ENCODE results near the gene SSTR3. TPM values are rescaled to one million over a fixed set of nuclear protein-coding genes. Genes with fewer than 3 reads are reported as not detected.

The SSTR3 gene
- total and polyA plus RNA-seq, 2 of the 13 experiments (the other 11 are each of a cell fraction or from before 2014, with no cell fraction given) = 0.08 to 0.64 TPM

- no peak for TF ChIP-seq AHDC1 (CRISPR knock-in tag; IDR thresholded peaks at IDR 0.05; ENCODE audit: borderline replicate concordance)
- TF ChIP-seq, protein P1, sequence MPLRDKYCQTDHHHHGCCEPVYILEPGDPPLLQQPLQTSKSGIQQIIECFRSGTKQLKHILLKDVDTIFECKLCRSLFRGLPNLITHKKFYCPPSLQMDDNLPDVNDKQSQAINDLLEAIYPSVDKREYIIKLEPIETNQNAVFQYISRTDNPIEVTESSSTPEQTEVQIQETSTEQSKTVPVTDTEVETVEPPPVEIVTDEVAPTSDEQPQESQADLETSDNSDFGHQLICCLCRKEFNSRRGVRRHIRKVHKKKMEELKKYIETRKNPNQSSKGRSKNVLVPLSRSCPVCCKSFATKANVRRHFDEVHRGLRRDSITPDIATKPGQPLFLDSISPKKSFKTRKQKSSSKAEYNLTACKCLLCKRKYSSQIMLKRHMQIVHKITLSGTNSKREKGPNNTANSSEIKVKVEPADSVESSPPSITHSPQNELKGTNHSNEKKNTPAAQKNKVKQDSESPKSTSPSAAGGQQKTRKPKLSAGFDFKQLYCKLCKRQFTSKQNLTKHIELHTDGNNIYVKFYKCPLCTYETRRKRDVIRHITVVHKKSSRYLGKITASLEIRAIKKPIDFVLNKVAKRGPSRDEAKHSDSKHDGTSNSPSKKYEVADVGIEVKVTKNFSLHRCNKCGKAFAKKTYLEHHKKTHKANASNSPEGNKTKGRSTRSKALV (CRISPR knock-in tag; IDR thresholded peaks at IDR 0.05) = no peak
- TF ChIP-seq, protein P2, sequence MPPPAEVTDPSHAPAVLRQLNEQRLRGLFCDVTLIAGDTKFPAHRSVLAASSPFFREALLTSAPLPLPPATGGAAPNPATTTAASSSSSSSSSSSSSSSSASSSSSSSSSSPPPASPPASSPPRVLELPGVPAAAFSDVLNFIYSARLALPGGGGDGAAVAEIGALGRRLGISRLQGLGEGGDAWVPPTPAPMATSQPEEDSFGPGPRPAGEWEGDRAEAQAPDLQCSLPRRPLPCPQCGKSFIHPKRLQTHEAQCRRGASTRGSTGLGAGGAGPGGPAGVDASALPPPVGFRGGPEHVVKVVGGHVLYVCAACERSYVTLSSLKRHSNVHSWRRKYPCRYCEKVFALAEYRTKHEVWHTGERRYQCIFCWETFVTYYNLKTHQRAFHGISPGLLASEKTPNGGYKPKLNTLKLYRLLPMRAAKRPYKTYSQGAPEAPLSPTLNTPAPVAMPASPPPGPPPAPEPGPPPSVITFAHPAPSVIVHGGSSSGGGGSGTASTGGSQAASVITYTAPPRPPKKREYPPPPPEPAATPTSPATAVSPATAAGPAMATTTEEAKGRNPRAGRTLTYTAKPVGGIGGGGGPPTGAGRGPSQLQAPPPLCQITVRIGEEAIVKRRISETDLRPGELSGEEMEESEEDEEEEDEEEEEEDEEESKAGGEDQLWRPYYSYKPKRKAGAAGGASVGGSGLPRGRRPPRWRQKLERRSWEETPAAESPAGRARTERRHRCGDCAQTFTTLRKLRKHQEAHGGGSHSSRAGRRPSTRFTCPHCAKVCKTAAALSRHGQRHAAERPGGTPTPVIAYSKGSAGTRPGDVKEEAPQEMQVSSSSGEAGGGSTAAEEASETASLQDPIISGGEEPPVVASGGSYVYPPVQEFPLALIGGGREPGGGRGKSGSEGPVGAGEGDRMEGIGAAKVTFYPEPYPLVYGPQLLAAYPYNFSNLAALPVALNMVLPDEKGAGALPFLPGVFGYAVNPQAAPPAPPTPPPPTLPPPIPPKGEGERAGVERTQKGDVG (CRISPR knock-in tag; IDR thresholded peaks at IDR 0.05; ENCODE audit: borderline replicate concordance) = no peak
- TF ChIP-seq TBL1XR1 (IDR thresholded peaks at IDR 0.05; ENCODE audit: borderline replicate concordance, low read length, partially characterized antibody) = no peak
- no peak for TF ChIP-seq NR1H2 (CRISPR knock-in tag; IDR thresholded peaks at IDR 0.05; ENCODE audit: borderline replicate concordance, low read depth)
- TF ChIP-seq SRF (IDR thresholded peaks at IDR 0.05; ENCODE audit: low read depth, low read length) = no peak
- TF ChIP-seq ZBTB43 (CRISPR knock-in tag; conservative IDR thresholded peaks at IDR 0.05) = no peak
- TF ChIP-seq ZSCAN20 (CRISPR knock-in tag; IDR thresholded peaks at IDR 0.05; ENCODE audit: borderline replicate concordance) = no peak
- no peak for TF ChIP-seq SMAD9 (CRISPR knock-in tag; IDR thresholded peaks at IDR 0.05)
- TF ChIP-seq, protein P3, sequence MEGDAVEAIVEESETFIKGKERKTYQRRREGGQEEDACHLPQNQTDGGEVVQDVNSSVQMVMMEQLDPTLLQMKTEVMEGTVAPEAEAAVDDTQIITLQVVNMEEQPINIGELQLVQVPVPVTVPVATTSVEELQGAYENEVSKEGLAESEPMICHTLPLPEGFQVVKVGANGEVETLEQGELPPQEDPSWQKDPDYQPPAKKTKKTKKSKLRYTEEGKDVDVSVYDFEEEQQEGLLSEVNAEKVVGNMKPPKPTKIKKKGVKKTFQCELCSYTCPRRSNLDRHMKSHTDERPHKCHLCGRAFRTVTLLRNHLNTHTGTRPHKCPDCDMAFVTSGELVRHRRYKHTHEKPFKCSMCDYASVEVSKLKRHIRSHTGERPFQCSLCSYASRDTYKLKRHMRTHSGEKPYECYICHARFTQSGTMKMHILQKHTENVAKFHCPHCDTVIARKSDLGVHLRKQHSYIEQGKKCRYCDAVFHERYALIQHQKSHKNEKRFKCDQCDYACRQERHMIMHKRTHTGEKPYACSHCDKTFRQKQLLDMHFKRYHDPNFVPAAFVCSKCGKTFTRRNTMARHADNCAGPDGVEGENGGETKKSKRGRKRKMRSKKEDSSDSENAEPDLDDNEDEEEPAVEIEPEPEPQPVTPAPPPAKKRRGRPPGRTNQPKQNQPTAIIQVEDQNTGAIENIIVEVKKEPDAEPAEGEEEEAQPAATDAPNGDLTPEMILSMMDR (CRISPR knock-in tag; IDR thresholded peaks at IDR 0.05) = no peak
These were observed 42.6 kb upstream of the SSTR3 start (continued) for GRCh38 chr22:37254867-37255233.
